GM20431 (cell line): ENCODE results near the gene ABCD1.

ENCODE experiments used
- in situ Hi-C: fragments of 300-500 bp; cut with MseI, MboI; formaldehyde crosslinking; loops from one replicate; pipeline ENCODE4 v1.15.0; 2020; ENCODE audit warnings: low sequenced_read_pairs; ENCODE audit not compliant: unreplicated experiment

ABCD1 gene

DNA sequence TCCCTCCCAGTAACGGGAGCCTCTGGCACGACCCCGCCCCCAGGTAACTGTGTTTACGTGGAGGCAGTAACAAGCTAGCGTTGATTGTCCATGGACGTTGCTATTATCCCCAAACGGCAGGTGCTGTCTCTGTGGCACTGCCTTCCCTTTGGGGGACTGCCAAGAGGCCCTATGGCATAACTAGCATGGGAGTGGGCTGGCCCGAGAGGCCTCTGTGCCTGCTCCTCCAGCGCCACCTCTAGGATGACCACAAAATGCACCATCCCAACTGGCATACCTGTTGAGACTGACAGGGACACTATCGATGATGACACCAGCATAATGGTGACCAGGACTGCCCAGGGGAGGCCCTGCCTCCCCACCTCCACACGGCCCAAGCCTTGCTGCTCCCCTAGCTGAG, 57.7 kb downstream of the ABCD1 start:
- in situ Hi-C loops = no loop called here

DNA sequence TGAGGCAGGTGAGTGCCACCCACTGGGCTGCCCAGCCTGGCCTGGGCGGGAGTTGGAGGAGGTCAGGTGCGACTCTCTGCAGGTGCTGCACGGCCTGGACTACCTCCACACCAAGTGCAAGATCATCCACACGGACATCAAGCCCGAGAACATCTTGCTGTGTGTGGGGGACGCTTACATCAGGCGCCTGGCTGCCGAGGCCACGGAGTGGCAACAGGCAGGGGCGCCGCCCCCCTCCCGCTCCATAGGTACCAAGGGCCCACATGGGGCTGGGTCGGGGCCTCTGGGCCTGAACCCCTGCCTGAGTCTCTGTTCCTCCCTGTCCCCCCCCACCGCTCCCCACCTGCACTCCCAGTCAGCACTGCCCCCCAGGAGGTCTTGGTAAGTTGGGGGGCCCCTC, 58.2 kb downstream of the ABCD1 start:
- in situ Hi-C loops = no loop called here

DNA sequence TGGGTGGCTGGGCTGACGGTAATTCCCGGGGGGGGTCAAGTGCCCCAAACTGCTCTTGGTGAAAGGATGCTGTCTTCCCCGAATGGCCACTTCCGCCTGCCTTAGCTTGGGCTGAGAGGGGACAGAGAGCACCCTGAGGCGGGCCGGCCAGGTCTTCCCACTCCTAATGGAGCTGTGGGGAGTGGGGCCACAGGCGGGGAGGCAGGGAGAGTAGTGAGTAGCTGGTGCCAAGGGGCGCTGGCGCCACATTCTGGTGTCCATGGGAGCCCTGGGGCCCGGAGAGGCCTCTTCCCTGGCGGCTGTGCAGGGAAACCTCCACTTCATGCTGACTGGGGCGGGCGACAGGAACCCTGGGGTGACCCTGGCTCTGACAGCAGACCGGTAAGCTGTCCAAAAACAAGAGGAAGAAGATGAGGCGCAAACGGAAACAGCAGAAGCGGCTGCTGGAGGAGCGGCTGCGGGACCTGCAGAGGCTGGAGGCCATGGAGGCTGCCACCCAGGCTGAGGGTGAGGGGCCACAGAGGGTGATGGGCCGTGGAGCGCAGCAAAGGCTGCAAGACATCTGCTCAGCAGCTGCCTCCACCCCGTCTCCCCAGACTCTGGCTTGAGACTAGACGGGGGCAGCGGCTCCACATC, 58.8 kb downstream of the ABCD1 start:
- in situ Hi-C loops = no loop called here

DNA sequence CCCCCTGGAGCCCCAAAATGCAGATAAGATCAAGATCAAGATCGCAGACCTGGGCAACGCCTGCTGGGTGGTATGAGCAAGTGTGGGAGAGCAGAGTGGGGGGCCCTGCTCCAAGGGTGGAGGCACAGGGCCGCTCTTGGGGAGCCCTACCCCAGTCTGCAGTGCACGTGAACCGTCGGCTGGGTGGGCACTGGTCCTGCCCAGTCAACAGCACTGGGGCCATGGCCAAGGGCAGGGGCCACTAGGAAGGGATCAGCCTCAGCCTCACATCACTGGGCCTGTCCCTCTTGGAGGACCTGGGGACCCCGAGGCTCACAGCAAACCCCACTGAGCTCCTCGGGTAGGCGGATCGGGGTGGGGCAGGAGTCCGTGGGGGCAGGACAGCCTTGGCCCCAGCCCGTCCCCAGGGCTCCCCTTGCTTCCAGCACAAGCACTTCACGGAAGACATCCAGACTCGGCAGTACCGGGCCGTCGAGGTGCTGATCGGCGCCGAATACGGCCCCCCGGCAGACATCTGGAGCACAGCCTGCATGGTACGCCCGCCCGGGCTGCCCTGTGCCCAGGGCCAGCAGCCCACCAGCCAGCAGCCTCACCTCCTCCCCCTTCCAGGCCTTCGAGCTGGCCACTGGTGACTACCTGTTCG, 59.8 kb downstream of the ABCD1 start:
- in situ Hi-C loops = no loop called here

DNA sequence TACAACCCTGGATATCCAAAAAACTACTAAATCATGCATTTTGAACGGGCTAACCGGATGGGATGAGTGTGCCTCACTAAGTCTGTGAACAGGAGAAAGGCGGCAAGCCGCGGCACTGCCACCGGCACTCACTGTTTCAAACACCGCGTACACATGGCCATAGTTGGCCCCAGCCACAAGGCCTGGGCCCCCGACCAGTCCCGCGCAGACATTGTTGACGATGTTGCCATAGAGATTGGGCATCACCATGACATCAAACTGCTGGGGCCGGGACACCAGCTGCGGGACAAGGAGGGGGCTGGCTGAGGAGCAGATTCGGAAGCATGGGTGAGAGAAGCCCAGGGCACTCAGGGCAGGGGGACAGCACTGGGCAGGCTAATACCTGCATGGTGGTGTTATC, 62.0 kb downstream of the ABCD1 start:
- in situ Hi-C loops = no loop called here

DNA sequence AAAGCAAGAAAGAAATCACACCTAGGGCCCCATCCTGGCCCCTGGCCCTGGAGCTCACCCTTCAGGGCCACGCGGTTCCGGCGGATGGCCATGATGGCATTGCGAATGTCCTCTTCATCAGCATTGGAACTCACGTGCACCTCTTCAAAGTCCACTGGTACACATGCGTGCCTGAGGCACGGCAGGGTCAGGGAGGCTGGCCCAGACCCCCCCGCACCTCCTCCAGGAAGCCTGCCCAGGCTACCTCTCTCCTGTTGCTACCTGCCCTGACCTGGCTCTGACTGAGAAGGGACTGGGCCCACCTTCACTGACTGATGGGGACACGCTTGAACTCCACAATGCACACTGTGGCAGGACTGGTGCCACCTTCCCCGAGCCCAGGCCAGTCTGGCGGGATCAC, 65.0 kb downstream of the ABCD1 start:
- in situ Hi-C loops = no loop called here

DNA sequence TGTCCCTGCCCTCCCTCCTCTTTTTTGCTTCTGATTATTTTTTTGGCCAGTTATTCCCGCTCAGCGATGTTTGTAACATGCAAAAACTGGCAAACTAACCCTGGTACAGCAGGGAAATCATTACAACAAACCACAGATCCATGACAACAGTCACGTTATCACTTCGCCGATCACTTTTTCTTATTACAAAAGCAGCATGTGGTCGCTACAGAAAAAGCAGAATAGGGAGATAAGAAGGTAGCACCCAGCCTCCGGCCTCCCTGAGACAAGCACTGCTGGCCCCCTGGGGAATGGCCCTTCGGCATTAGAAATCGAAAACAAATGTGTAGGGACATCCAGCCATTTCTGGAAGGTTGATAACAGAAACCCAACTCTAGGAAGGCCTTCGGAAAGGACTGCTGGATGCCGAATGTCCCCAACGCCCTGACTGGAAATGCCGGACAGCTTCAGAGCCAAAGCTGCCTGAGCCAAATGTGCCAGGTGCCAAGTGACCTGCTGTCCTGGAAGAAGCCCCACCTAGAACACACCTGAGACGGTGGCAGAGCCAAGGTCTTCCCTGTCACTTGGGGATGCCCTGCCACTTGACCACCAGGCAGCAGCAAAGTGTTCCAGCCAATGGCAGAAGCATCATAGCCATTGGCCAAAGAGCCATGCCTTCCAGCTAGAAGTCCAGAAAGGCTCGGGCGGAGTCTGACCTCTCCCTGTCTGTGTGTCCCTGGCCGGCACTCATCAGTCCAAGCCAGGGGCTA, 66.6 kb downstream of the ABCD1 start:
- in situ Hi-C loops = no loop called here

DNA sequence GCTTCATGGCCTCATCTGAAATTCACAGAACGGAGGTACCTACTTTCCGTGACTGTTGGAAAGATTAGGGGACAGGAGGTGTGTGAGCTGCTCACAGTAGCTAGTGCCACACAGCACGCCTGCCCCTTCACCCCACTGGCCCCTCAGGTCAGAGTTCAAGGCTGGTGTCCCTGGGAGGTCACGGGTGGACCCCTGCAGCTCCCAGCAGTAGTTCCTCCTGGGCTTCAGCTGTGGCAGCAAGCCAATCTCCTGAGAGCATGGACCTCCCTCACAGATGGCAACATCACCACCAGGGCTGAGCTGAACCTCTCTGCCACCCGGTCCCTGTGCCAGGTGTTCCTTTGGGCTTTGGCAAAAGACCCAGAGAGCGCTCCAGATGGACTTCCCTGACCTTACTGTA, 67.7 kb downstream of the ABCD1 start:
- in situ Hi-C loops = no loop called here

DNA sequence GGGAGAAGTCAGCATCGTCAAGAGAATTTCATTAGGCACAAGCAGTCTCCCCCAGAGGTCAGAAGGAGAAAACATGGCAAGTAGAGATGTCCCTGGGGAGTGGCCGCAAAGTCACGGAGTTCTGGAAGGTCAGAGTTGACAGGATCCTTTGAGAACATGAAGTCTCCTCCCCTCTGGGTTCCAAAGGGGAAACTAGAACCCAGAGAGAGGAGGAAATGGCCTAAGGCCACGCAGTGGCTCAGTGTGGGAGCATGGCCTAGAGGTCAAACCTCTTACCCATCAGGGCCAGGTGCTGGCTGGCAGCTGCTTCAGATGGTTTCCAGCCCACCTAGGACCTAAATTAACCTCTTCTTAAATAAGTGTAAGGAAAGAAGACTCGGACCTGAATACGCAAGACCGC, 68.6 kb downstream of the ABCD1 start:
- in situ Hi-C loops = no loop called here
